Measurements from ENCODE around the gene TVP23C. TPM values are rescaled to one million over a fixed set of nuclear protein-coding genes. Genes with fewer than 3 reads are reported as not detected.

Gene TVP23C
- total and polyA plus RNA-seq, 2 of the 8 experiments (the other 6 are each of a cell fraction or from before 2014, with no cell fraction given) = 2.9 to 9.6 TPM

DNA sequence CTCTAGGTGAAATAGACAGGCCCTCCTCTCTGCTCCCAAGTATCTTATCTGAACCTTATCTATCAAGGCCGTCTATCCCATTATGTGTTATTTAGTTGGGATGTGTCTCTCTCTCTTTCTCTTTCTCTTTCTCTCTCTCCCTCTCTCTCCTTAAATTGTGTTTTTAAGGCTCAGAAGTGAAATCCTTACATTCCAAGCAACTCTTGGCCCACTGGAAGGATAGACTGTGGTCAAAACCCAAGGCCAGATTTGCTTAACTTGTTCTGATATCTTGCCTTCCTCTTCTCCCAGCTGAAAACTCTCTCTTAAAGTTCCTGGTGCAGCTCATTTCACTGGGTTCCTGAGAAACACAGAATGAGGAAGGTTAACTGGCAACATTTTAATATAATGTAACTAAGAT is 110.5 kb downstream of the TVP23C start:
- Histone ChIP-seq H2BK12ac (ENCODE audit: low read depth, low read length) (no peak overlapping the region), H3K27me3 (replicated peaks in 1 of 4; ENCODE audit: control insufficient read depth in 3 of 4, extremely low read depth in 1 of 4, insufficient read depth in 3 of 4, low read length in 3 of 4) (no peaks in the 10 kb centered on the region), H2BK5ac (ENCODE audit: low read depth, low read length) (no peak overlapping the region), H3K4me2 (ENCODE audit: insufficient read depth in 1 of 2, low read depth in 2 of 2, low read length in 2 of 2) (no peak overlapping the region), H3K23me2 (ENCODE audit: low read depth, low read length) (no peaks in the 10 kb centered on the region), H3K4ac (replicated peaks; ENCODE audit: insufficient read length, low read depth, low read length) (no peak overlapping the region), H3K27ac (ENCODE audit: low read depth, low read length) (no peak overlapping the region), H2BK15ac (ENCODE audit: low read length) (no peak overlapping the region), H3K14ac (ENCODE audit: insufficient read length) (no peak overlapping the region), H3K79me1 (ENCODE audit: low read depth, low read length) (no peaks in the 10 kb centered on the region; the same call in 1 of the 2 replicates), H3K36me3 (ENCODE audit: control insufficient read depth in 2 of 4, insufficient read depth in 4 of 4, low read length in 3 of 4) (peaks cover 0 to 6% (median 1%) of the 10 kb centered on the region in 4 experiments; a peak in 5 of 8 replicates), H4K20me1 (replicated peaks in 1 of 2; ENCODE audit: control insufficient read depth in 1 of 2, insufficient read depth in 2 of 2, low read length in 2 of 2) (no peaks in the 10 kb centered on the region), H4K5ac (ENCODE audit: insufficient read length, low read depth, low read length) (no peak overlapping the region), H3K4me1 (replicated peaks in 1 of 4; ENCODE audit: control insufficient read depth in 3 of 4, insufficient read depth in 4 of 4, low read length in 3 of 4) (no peaks in the 10 kb centered on the region), H3K56ac (replicated peaks; ENCODE audit: insufficient read length, low read depth, low read length) (no peak overlapping the region), H2BK120ac (replicated peaks; ENCODE audit: low read depth, low read length) (no peak overlapping the region), H4K8ac (ENCODE audit: extremely low read depth, insufficient read depth, low read length) (no peak overlapping the region), H2AK5ac (ENCODE audit: low read depth, low read length) (no peak overlapping the region), H2BK20ac (ENCODE audit: low read length) (no peak overlapping the region), H3K9me3 (ENCODE audit: insufficient read depth in 2 of 2, low read depth in 1 of 2, low read length in 1 of 2) (peaks cover 3% of the 10 kb centered on the region in 2 experiments; a peak in 1 of 4 replicates), H3K18ac (ENCODE audit: extremely low read depth, low read length) (no peak overlapping the region), H3K23ac (ENCODE audit: insufficient read length) (no peak overlapping the region), H3K4me3 (ENCODE audit: extremely low read depth in 1 of 4, insufficient read depth in 2 of 4, low read depth in 3 of 4, low read length in 4 of 4) (no peak overlapping the region), H4K91ac (replicated peaks; ENCODE audit: insufficient read length, low read length) (no peak overlapping the region), H3K79me2 (ENCODE audit: control insufficient read depth in 1 of 2, insufficient read depth in 2 of 2, low read length in 2 of 2) (no peaks in the 10 kb centered on the region), H3K9ac (replicated peaks in 1 of 4; ENCODE audit: extremely low read depth in 1 of 4, low read depth in 3 of 4, low read length in 3 of 4) (no peak overlapping the region), H2AFZ (ENCODE audit: low read length) (no peak overlapping the region)
- WGBS, 2 experiments (ENCODE audit: extremely low coverage in 1 of 2, insufficient coverage in 1 of 2, insufficient read length in 1 of 2, insufficient replicate concordance in 2 of 2, low coverage in 1 of 2, low lambda C conversion rate in 2 of 2, missing lambda C conversion rate in 1 of 2) = 86% methylated on average over 1 of the region's 1 CpG; no CpG with 5 or more reads in 1 of the 2 experiments
- DNase-seq (ENCODE audit: low read depth in 1 of 2, low spot score in 2 of 2) (no peak), FAIRE-seq (no peak)
- CTCF ChIA-PET (ENCODE audit: partially characterized antibody) = interaction anchor here (1.0 kb wide), 1 partner anchor 16 kb away, joined by 3 read pairs; no protein-coding TSS in a partner anchor
- POLR2A ChIA-PET (ENCODE audit: partially characterized antibody) = no interaction called here
- TF ChIP-seq RBBP5 (IDR thresholded peaks at IDR 0.05; ENCODE audit: borderline replicate concordance, low read depth, low read length) = no peak
- TF ChIP-seq SP4 (IDR thresholded peaks at IDR 0.05; ENCODE audit: low read length) = no peak
- no peak for TF ChIP-seq E2F6 (IDR thresholded peaks at IDR 0.05)
- no peak for TF ChIP-seq BCL11A (IDR thresholded peaks at IDR 0.05; ENCODE audit: low read depth in 2 of 2, low read length in 2 of 2)
- no peak for TF ChIP-seq NANOG (IDR thresholded peaks at IDR 0.05; ENCODE audit: insufficient read depth, low read depth, low read length, poor library complexity, severe bottlenecking)
- no peak for TF ChIP-seq TEAD4 (IDR thresholded peaks at IDR 0.05; ENCODE audit: low read depth, low read length)
- no peak for TF ChIP-seq KDM1A (IDR thresholded peaks at IDR 0.05; ENCODE audit: borderline replicate concordance, low read length)
- TF ChIP-seq CBX8 (IDR thresholded peaks at IDR 0.05; ENCODE audit: borderline replicate concordance, low read depth, low read length) = no peak
- no peak for TF ChIP-seq TAF7 (optimal IDR thresholded peaks at IDR 0.05; ENCODE audit: borderline replicate concordance, low read depth, low read length)
- no peak for TF ChIP-seq HDAC2 (IDR thresholded peaks at IDR 0.05; ENCODE audit: borderline replicate concordance in 1 of 2, low read depth in 2 of 2, low read length in 2 of 2)
- TF ChIP-seq, protein P1, sequence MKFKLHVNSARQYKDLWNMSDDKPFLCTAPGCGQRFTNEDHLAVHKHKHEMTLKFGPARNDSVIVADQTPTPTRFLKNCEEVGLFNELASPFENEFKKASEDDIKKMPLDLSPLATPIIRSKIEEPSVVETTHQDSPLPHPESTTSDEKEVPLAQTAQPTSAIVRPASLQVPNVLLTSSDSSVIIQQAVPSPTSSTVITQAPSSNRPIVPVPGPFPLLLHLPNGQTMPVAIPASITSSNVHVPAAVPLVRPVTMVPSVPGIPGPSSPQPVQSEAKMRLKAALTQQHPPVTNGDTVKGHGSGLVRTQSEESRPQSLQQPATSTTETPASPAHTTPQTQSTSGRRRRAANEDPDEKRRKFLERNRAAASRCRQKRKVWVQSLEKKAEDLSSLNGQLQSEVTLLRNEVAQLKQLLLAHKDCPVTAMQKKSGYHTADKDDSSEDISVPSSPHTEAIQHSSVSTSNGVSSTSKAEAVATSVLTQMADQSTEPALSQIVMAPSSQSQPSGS (IDR thresholded peaks at IDR 0.05; ENCODE audit: low read length) = no peak
